HG02981 (cell line): ENCODE data around the gene C5orf52.
A peak's percentile ranks its signal among the peaks of the same experiment; 100 is the strongest.
"Not testable (repeated sequence)": the region's sequence is repeated elsewhere in the genome, so short reads cannot be mapped to it uniquely, and the experiment has no call there.

Source experiments
- ATAC-seq: cut with Tn5 transposase; IDR thresholded peaks from one replicate; pipeline ENCODE4 v1.9.1; 2021; ENCODE audit warnings: mild to moderate bottlenecking, moderate library complexity; ENCODE audit not compliant: unreplicated experiment

Gene C5orf52

DNA sequence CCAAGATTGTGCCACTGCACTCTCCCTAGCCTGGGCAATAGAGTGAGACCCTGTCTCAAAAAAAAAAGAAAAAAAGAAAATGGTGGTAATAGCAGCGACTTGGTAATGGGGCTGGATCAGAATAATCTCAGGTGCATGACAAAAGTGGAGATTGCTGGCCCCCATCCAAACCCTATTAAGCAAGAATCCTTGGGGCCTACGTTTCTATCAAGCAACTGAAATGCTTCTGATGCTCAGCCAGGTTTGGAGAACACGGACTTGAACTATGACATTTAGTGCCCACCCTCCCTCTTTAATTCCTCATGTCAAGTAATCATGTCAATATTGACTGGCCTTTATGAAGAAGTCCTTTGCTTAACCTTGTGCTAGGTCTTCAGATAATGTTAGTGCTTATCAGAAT, 6.6 kb downstream of the C5orf52 start:
- ATAC-seq: no peak

DNA sequence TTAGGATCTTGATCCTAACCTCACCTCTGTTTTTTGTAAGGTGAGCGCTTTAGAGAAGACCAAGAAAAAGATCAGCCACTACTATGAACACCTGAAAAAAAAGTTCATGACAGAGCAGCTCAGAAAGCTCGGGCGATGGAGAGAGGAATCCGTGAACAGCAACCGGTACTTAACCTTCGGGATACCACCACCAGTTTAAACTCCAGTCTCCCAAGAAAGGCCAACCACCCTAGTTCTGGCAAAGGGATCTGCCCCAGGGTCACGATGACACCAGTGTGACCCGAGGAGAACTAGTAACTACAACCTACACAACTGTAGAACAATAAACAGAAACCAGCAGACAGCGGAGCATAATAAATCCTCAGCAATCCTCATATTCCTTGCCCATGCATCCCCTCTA, 8.5 kb downstream of the C5orf52 start:
- ATAC-seq: no peak

DNA sequence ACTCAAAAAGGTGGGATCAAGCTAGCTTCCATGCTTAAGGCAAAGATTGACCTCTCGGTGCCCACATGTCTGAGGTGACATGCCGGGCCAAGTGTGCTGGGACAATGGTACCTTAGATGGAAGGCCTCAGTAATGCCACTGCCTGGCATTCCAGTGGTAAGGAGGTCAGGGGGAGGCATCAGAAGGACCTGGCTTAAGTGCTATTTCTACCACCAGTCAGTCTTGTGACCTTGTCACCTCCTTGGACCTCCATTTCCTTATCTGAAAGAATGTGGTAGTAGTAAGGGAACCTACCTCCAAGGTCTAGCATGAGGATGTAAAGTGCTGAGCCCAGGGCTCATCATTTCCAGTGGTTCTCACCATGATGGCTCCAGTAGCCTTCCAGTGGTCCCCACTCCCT, 8.9 kb downstream of the C5orf52 start:
- no peak for ATAC-seq

DNA sequence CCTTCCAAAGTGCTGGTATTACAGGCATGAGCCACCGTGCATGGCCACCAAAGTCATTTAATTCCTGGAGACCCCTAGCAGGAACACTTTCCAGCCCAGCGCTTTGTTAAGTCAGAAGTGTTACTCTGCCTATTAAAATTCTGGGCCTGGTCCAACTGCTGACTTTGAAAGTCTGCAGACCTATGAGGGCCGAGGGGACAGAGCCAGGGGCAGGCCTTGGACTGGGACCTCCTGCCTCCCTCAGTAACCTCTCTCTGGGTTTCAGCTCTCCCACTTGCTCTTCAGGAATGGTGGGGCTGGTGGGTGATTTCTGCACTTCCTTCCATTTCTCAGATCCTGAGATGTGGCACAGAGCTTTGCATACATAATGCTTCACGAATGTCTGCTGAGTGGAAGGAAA, 9.7 kb downstream of the C5orf52 start:
- ATAC-seq: no peak

DNA sequence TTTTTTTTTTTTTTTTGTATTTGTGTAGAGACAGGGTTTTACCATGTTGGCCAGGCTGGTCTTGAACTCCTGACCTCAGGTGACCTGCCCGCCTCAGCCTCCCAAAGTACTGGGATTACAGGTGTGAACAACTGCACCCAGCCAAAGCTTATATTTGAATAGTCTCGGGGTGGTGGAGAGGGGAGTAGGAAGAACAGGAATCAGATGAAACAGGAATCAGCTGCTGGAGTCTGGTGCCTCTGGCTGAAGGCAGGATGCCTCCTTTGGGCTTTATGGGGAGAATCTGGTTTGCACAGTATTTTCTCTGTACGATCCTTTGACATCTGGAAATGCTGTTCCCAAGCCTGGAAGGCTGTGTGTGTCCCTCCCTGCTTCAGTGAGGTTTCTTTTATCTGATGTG, 10.9 kb downstream of the C5orf52 start:
- ATAC-seq: no peak

DNA sequence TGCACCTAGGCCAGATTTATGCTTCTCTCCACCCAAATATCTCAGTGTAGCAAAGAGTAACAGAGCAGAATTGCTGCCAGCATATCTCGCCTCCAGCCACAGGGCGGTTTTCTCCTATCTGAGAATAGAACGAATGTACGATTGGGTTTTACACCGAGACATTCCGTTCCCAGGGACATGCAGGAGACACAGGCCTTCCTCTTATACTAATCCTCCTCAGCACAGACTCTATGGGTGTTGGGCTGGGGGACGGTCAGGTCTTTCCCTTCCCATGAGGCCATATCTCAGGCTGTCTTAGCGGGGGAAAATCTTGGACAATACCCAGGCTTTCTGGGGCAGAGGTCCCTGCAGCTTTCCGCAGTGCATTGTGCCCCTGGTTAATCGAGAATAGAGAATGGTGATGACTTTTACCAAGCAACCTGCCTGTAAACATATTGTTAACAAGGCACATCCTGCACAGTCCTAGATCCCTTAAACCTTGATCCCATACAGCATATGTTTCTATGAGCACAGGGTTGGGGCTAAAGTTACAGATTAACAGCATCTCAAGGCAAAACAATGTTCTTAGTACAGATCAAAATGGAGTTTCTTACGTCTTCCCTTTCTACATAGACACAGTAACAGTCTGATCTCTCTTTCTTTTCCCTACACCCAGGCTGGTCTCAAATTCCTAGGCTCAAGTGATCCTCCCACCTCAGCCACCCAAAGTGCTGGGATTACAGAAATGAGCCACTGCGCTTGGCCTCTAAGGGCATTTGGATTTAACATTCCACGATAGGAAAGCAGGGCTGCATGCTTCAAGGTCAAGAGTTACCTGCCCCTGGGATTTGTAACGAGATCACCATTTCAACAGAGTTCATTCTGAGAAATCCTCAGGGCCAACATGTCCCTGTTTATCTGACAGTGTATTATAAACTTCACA, 15.2 kb downstream of the C5orf52 start:
- not testable (repeated sequence) for ATAC-seq

DNA sequence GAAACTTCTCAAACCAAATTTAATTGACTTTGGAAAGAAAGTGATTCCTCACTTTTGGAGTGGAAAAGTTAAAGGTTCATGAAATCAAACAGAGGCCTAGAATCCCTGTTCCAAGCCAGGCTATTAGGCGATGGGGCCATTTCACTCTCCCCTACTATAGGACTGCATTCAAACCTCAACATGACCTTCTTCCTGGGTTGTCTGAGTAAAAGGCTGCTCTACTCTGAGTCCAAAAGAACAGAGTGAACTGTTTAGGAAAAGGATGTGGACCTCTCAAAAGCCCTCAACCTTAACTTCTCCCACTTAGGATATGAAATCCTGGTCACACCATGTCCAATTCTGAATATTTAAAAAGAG, 15.8 kb downstream of the C5orf52 start:
- ATAC-seq: no peak

DNA sequence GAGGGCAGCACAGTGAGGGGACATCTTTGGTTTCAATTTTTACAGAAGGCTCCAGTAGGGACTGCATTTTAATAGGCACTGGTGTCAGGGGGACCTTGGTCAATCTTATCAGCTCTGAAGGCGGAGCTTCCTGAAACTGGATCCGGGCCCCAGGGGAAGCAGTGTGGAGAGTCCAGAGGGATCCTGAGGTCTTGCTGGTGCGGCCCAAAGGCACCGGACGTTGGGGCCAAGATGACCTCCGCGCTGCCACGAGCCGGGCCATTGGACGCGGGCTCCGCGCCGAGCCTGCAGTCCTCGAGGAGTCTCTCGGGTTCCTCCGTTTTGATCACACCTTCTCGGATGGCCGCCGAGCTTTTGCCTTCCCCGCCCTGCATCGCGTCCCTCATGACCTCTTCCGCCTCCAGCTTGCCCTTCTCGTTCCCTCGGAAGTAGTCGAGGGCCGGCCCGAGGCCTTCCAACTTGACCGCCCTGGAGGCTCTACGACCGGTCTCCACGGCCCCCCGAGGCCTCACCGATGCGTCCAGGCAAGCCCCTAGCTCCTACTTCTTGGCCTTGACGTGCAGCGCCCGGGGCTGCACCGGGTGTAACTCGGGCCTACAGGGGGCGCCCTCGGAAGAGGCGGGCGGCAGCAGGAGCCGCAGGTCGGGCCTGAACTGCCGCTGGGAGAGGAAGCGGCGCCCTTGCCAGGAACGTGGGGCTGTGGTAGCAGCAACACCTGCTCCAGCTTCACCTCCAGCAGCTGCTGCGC, 18.8 kb downstream of the C5orf52 start:
- no peak for ATAC-seq

DNA sequence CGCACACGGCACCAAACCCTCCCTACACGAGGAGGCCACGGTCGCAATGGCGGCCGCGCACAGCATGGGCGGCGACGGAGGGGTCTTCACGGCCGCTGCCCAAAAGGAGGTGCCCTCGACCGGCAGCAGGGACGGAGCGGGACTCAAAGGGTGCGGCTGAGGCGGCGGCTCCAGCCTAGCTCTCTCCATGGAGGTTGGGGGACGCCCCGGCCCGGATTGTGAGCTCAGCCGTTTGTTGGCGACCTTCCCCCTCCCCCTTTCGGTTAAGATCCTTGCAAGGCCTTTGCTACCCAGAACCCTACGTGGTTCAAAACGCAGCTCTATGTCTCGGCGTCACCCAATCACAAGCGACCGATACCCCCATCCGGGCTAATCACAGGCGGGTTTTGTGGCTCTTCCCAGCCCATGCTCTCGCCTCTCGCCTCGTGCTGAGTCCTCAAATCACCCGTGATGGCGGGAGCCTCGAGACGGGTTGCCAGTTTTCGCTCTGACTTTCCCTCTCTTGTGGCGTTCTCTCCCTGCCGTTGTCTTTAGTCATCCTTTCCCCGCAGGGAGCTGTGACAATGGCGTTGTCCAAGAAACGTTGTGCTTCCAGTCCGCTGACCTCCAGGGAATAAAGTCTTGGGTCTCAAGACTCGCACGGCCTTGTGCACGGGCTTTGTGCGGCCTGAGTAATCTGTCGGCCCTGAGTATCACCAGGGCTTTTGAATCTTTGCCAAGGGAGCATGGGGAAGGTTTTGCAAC, 19.5 kb downstream of the C5orf52 start:
- ATAC-seq: no peak

DNA sequence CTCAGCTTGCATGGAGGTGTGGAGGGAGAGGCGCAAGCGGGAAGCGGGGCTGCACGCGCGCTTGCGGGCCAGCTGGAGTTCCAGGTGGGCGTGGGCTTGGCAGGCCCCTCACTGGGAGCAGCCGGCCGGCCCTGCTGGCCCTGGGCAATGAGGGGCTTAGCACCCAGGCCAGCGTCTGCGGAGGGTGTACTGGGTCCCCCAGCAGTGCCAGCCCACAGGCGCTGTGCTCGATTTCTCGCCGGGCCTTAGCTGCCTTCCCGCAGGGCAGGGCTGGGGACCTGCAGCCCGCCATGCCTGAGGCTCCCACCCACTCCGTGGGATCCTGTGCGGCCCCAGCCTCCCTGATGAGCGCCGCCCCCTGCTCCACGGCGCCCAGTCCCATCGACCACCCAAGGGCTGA, 22.5 kb downstream of the C5orf52 start:
- ATAC-seq: not testable (repeated sequence)

DNA sequence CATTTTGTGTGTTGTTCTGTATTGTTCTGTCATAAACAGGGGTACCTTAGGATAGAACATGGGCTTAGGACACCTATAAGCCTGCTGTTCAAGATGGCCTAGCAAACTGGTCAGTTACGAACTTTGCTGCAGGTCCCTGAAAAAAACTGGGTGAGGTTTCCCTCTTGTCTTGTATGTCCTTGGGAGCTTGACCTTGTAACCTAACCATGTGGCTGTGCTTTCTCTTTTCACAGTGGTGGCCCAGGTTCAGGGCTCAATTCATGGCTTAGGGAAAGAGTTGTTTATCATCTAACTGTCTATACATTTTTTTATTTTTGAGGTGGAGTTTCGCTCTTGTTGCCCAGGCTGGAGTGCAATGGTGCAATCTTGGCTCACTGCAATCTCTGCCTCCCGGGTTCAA, 24.8 kb downstream of the C5orf52 start:
- not testable (repeated sequence) for ATAC-seq

DNA sequence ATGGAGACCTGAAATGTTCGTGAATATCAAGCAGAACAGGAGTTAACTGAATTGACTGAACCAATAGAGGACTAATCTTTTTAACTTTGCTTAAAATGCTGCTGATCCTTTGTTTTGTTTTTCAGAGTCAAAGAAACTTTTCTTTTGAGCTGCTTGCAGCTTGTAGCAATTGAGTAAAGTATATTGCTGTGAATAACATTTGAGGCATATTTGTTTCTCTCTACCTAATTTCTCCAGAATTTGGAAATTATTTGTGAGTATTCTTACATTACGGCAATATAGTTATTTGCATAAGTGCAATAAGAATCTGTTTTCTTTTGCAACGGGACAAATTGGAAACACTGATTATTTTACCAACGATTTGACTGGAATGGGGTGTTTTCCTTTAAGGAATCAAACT, 27.3 kb downstream of the C5orf52 start:
- ATAC-seq: not testable (repeated sequence)

DNA sequence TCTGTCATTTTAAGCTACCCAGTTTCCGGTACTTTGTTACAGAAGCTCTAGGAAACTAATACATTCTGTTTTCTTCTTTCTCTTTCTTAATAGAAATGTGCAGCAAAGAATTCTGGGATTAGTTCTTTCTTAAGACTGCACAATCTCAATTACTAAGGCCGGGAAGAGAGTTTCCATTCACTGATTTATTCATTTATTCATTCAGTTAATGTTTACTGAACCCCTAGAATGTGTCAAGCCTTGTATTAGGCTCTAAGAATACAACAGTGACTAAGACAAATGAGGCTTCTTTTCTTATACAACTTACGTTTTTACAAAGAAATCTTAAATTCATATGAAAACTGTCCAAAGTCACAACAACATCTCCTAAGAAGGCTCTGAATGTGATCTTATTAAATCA, 32.4 kb downstream of the C5orf52 start:
- no peak for ATAC-seq

DNA sequence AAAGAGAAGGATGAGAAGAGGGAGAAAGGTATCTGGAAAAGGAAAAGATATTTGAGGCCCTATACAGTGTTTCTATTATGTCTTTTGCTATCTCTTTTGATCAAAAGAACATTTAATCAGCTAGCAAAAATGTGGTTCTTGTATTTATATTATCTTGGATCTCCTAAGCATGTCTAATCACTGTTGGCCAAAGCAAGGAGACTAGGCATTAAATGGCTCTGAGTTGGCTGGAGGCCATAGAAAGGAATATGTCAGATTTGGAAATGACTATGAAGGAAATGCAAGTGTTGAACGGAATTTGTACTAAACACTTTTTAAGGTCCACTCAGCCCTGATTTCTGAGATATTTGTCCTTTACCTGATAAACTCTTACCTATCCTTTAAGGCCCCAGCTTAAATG, 37.5 kb downstream of the C5orf52 start:
- no peak for ATAC-seq

DNA sequence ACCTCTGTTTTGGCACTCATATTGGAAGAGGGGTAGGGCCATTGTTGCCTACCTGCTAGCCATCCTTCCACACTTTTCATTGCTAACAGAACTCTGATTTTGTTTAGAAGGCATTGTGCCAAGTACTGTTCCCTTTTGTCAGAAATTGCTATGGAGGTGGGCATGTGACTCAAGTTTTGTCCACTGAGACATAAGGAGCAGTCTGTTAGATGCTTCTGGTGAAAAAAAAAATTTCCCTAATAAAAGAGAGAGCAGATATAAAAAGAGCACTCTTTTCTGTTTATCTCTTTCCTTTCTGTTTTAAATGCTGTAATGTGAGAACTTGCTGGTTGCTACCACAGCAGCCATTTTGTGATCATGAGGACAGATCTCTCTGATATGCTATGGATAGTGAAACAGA, 38.0 kb downstream of the C5orf52 start:
- ATAC-seq: no peak

DNA sequence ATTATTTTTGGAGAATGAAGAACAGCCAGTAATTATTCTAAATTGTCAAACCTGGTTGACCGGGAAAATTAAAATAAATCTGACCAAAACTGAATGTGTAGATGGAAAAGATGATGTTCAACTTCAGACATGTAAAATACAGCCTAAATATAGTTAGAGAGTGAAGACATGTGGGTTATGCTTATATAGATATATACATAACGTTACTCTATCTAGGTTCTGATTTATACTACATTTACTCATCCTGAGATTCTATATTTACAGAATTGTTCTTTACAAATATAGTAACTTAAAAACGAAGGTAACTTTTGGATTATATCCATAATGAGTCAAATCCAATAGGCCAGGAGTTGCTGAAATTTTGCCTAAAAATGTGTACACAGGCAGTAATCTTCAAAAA, 39.1 kb downstream of the C5orf52 start:
- no peak for ATAC-seq

DNA sequence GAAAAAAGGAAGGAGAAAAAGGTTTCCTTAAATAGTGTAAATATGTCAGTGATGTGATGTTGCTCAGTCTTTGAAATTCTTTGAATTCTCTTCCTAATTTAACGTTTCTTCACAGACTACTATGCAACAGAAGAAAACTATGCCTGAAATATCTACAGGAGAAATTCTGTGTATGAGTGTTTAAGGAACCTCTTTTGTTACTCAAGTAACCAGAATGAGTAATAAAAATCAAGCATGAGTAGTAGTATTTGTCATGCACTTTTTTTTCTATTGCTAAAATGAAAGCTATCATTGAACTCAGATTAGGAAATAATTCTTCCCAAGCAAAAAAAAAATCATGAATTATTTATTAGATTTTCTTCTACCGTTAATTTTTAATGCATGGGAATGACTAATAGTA, 39.5 kb downstream of the C5orf52 start:
- no peak for ATAC-seq

DNA sequence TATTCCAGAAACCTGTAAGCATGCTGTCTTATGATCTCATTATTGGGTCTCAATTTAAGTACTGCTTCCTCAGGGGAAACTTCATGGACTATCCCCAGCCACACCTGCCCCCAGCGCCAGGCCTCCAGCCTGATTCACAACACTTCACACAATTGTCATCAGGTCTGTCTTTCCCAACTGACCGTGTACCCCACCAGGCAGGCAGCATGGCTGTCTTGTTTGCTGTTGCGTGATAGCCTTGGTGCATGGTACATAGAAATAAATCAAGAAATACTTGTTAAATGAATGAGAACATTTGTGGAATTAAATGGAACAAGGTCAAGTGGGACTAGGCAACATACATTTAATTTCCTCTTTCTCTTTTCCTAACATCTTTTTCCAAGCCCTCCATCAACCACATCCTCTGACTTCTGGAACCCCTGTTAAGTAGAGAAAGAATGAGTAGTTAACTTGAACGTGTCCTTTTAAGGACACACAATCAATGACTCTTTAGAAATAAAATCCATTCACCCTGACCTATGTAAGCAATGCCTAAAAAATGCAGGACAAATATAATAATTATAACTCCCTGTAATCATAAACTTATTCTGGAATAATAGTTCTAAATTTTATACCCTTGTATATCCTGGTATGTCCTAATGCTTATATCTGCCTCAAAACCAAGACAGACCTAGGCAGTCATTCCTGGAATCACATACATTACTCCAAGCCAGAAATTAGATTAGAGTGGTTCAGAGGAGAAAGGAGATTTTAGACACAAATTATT, 42.7 kb downstream of the C5orf52 start:
- ATAC-seq: no peak

DNA sequence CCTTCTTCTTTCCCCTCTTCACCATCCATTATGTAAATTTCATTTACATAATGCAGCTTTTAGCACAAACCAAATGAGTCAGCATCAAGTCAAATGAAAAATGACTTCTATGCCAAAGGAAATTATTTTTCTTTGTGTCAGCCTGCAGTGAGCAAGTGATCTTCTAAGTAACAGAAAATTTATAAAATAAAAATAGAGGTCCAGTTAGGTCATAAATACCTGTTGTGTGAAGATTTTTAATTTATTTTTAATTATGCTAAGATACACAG, 43.2 kb downstream of the C5orf52 start:
- ATAC-seq: no peak

DNA sequence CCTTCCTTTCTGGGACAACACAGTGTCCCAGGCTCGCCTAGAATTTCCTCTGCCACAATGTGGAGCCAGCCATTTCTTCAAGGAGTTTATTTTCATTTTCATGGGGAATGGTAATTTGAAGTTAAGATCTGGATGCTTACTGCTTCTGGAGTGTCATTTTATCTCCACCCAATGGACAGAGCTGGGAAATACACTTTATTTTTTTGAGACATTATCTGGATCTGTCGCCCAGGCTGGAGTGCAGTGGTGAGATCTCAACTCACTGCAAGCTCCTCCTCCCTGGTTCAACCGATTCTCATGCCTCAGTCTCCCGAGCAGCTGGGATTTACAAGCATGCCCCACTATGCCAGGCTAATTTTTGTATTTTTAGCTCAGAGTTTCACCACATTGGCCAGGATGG, 47.2 kb downstream of the C5orf52 start:
- peak; percentile 65 for ATAC-seq

DNA sequence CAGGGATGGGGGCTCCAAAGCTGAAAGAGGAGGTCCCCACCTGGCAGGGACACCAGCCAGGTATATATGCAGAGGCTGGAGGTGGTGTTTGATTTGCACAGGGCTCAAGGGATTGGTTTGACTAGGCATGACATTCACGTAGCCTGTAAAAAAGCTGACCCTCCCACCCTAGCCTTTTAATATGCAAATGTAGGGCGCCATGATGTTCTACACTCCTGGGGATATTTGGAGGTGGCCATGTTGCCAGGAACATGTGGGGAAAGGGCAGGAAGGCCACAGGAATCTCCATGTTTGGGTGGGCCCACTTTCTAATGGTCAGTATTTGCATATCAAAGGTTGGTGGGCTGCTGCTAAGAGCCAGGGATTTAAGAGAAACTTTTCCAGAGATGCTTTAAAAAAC, 47.9 kb downstream of the C5orf52 start:
- ATAC-seq: no peak
